H7 (cell line): ENCODE results near the gene FLT4. TPM values are rescaled to one million over a fixed set of nuclear protein-coding genes. Genes with fewer than 3 reads are reported as not detected.
A peak's percentile ranks its signal among the peaks of the same experiment; 100 is the strongest.

Experiments
- DNase-seq: peaks from one replicate; pipeline ENCODE4 v3.0.0; 2012
- H3K27me3 ChIP-seq: 2 replicates; pipeline ENCODE4 v1.6.0; 2011; ENCODE audit warnings: mild to moderate bottlenecking, low read length; ENCODE audit not compliant: control insufficient read depth, insufficient read depth
- H3K36me3 ChIP-seq: replicated peaks from 2 replicates; pipeline ENCODE4 v1.5.1; 2011; ENCODE audit warnings: low read length; ENCODE audit not compliant: control insufficient read depth, insufficient read depth
- H3K4me3 ChIP-seq: 2 replicates; pipeline ENCODE4 v1.5.1; 2011; ENCODE audit warnings: low read depth, mild to moderate bottlenecking, control low read depth, low read length, moderate library complexity; ENCODE audit not compliant: insufficient read depth
- total RNA-seq: library from RNA; depleted of rRNA; stranded (reverse); fragments of >200 nt; shearing (Covaris generic); gene quantifications from 2 replicates; pipeline ENCODE4 v1.2.3, GENCODE V29; 2014

FLT4 gene
- total RNA-seq, 1 experiment from 2014 or later: 13.8 TPM

DNA sequence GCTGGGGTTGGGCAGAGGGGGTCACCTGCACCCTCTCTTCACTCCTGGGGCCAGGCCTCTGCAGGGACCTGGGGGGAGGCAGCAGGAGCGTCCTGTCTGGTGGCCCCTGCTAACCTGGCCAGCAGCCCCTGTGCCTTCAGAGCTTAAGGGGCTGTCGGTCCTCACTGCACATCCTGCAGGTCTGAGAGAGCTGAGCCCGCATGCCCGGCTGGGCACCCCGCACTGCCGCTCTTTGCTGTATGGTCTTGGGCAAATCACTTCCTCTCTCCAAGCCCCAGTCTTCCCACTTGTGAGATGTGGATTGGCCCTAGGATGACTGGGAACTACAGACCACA, 7.9 kb downstream of the FLT4 start:
- Histone ChIP-seq H3K4me3 (no peak overlapping the region), H3K27me3 (no peaks in the 10 kb centered on the region), H3K36me3 (no peaks in the 10 kb centered on the region)
- DNase-seq: peak; percentile 45

DNA sequence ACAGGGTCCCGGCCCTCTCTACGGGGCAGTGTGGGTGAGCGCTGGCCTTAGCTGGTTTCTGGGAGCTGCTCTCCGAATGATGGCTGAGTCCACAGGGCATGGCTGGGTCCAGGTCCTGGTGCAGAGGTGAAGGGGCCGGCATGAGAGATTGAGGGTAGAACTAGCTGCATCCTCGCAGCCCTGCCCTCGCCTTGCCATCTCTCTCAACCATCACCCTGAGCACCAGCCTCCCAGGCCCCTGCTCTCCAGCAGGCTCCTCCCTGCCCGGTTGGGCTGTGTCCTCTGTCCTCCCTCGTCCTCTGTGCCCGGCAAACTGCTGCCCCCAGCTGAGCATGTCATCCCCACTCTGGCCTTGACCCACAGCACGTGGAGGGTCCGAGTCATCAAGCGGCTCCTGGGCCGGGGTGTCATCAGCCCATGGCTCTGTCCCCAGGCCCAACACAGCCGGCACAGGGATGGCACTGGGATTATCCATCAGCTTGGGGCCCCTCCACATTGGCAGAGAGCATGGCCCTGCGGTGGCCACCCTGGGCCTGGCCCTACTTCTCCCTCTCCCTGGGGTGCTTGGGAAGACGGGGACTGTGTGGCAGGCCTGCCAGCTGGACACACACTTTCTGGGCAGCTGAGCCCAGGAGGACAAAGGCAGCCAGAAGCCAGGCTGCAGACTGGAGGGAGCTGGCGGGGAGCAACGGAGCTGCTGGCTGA, 8.4 kb downstream of the FLT4 start:
- Histone ChIP-seq H3K36me3 (no peaks in the 10 kb centered on the region), H3K4me3 (no peak overlapping the region), H3K27me3 (no peaks in the 10 kb centered on the region)
- peak; percentile 57 for DNase-seq

DNA sequence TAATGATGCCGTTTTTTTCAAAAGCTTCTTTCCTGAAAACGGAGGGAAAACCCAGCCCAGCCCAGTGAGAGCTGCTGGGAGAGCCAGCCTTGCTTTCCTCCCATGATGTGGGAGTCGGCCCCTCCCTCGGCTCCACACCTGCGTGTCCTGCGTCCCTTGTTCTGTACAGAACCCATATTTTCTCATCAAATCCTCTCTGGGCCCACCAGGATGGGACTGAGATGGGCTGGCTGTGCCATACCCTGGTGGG, 8.9 kb downstream of the FLT4 start:
- no peak overlapping the region for H3K4me3 ChIP-seq
- DNase-seq: peak; percentile 63

DNA sequence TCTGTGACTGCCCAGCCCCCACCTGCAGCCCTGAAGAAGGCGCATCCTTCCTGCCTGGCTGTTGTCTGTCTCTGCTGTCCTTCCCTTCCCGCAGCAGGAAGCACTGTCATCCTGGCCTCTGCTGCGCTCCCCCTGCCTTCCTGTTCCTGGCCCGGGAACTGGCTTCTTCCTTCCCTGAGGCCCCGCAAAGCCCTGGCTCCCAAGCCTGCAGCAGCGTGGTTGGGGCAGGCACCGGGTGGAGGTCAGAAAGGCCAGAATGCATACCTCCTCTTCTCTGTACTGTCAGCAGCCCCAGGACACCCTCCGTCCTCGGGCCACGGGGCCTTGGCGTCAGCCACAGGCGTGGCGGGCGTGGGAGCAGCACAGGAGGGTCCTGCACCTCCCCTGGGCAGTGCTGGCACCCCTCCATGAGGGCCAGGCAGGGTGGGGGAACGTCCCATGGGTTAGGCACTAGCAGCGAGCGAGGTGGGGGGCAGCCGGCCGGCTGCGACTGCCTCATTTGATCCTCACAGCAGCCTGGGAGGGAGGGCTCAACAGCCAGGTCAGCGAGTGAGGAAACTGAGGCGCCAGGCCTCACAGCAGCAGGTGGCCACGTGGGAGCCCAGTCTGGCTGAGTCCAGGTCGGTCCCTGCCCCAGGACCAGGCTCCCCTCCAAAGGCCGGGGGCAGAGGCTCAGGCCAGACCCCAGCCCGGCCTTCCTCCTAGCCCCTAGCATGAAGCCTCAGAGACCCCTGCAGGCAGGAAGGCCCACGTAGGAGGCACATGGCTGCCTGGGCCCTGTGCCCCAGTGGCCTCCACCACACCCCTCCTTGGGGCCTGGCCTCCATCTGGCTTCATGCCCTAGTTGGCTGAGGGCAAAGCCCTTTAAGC, 9.4 kb downstream of the FLT4 start:
- Histone ChIP-seq H3K4me3 (no peak overlapping the region), H3K36me3 (no peaks in the 10 kb centered on the region), H3K27me3 (no peaks in the 10 kb centered on the region)
- peak; percentile 65 for DNase-seq

More for the DNA sequence above, 8.9 kb downstream of the FLT4 start:
- Histone ChIP-seq H3K27me3 (no peaks in the 10 kb centered on the region), H3K36me3 (no peaks in the 10 kb centered on the region)

DNA sequence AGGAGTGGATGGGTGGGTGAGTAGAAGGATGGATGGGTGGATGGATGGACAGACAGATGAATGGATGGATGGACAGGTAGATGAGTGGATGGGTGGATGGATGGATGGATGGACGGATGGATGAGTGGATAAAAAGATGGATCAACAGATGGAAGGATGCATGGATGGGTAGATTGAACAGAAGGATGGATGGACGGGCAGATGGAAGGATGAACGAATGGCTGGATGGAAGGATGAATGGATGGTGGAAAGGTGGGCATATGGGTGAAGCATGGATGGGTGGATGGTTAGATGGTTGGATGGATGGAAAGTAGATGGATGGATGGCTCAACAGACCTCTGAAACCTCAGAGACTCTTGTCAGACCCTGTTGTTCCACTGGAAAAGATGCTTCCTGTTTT, 10.1 kb downstream of the FLT4 start:
- no peaks in the 10 kb centered on the region for H3K36me3 ChIP-seq
- DNase-seq: no peak

DNA sequence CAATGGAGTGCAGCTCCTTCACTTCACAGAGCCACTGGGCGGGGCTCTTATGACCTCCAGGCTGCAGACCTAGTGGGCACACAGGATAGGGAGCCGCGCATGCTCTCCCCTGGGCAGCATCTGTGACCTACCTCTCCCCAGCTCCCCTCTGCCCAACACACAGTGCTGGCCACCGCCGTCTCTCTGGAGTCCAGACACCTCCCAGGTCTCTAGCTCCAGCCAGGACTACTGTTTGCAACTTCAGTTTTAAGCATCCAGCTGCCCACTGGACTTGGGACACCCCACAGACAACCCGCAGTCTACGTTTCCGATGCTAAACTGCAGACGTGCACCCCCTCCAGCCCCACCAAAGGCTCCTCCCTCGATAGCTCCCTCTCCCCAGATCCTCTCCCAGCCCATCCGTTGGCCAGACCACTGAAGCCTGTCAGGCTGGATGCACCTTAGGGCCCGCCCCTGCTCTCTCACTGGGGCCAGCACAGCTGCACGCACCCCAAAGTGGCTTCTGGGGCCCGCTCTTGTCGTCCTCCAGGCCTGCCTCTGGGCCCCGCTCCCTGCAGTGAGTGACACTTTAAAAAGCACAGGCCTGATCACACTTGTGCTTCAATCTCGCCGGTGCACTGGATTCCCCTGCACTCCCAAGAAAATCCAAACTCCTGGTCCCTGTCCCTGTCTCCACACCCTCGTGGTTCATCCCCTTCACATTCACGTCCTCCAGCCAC, 11.3 kb downstream of the FLT4 start:
- Histone ChIP-seq H3K27me3 (no peaks in the 10 kb centered on the region), H3K36me3 (no peaks in the 10 kb centered on the region), H3K4me3 (no peak overlapping the region)
- peak; percentile 61 for DNase-seq

More for the DNA sequence above, 10.1 kb downstream of the FLT4 start:
- no peaks in the 10 kb centered on the region for H3K27me3 ChIP-seq
- H3K4me3 ChIP-seq: no peak overlapping the region

DNA sequence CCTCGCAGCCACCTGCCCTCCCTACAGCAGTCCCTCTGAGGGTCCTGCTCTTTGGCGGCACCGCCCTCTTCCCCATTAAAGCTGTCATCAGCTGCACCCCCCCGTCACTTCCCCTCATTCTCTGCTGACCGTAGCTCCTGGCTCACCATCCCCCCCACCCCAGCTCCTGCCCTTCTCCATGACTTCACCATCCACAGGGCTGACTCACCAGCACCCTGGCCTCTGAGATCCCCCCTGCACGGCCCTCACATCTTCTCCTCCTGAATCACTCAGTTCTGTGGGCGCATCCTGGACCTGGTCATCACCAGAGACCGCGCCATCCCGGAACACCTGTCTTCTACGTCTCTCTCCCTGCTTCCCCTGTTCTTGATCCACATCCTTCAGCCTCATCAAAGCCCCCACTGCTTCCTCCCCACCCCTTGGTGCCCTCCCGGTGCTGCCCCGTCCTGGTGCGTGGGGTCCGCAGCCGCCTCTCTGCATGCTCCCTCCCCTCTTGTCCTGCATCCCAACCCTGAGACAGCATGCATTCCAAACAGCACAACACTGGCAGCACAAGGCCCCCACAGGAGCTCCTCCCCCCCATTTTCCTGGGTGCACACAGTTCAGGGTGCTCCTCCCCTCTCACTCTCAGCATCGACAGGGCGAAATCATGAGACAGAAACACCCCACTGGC, 12.9 kb downstream of the FLT4 start:
- no peaks in the 10 kb centered on the region for H3K36me3 ChIP-seq
- no peak overlapping the region for H3K4me3 ChIP-seq
- H3K27me3 ChIP-seq: no peaks in the 10 kb centered on the region
- DNase-seq: no peak

DNA sequence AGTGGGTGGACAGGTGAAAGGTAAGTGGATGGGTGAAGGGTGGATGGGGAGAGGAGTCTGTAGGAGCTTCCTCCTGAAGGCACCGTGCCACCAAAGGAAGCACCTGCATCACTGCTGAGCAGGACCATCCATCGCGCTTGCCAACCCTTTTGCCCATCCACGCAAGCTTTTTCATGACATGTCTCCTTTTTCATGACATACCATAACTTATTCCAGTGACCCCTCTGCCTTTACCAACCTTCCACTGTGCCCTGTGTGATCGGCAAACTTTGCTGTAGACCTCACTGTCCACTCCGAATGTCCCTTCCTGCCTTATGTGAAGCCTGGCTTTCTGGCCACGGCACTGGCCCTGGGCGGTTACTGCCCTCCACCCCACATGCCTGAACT, 13.4 kb downstream of the FLT4 start:
- Histone ChIP-seq H3K36me3 (no peaks in the 10 kb centered on the region), H3K4me3 (no peak overlapping the region), H3K27me3 (no peaks in the 10 kb centered on the region)
- no peak for DNase-seq

DNA sequence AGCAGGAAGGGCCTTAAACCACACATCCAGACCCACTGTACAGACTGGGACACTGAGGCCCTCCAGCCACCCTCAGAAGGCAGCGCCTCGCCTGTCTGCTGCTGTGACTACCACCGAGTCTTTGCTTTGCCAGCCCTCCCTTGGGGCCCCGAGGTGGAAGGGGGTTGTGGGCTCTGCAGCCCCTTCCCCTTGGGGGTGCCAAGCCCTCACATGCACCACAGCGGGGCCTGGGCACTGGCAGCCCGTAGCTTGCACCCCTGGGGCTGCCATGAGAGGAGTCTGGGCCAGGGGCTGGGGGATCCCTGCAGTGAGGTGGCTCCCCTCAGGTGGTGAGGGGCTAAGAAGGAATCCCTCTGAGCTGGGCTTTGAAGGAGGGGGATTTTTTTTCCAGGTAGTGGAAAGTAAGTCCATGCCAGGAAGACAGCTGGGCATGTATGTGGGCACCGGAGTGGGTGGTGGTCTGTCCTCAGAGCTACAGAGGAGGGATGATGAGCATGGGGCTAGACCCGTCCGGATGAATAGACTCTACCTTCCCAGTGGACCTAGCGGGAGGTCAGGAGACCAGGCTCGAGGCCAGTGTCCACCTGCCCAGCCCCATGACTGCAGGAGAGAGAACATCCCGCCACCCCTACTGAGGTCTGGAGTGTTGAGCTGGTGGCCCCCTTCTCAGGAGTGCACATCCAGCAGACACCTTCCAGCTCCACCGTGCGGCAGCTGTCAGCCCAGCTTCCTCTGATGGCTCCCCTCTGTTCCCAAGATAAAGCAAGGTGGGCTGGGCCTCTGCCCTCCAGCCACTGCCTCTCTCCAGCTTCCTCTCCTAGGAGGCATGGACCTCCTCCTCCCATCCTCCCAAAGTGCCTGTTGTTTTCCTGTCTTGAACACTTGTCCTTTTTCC, 15.9 kb downstream of the FLT4 start:
- H3K27me3 ChIP-seq: no peaks in the 10 kb centered on the region
- no peaks in the 10 kb centered on the region for H3K36me3 ChIP-seq
- no peak for DNase-seq

DNA sequence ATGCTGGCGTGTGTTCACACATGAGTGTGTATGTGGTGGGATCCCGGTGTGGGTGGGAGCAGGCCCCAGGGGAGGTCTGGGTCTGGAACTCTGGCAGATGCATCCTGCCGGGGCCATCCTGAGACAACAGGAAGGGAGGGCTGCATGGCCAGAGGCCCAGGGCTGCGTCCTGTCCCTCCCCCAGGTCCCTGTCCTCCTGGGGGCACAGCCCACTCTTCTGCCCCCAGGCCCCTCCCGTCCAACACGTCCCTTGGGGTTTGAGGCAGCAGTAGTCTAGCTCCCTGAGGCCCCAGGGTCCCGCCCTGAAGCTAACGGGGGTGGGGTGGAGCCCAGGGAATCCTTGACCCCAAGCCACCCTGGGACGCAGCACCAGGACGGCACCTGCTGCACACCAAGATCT, 16.6 kb downstream of the FLT4 start:
- no peak for DNase-seq
- H3K36me3 ChIP-seq: no peaks in the 10 kb centered on the region
- no peaks in the 10 kb centered on the region for H3K27me3 ChIP-seq
- H3K4me3 ChIP-seq: no peak overlapping the region

More for the DNA sequence above, 15.9 kb downstream of the FLT4 start:
- H3K4me3 ChIP-seq: no peak overlapping the region

DNA sequence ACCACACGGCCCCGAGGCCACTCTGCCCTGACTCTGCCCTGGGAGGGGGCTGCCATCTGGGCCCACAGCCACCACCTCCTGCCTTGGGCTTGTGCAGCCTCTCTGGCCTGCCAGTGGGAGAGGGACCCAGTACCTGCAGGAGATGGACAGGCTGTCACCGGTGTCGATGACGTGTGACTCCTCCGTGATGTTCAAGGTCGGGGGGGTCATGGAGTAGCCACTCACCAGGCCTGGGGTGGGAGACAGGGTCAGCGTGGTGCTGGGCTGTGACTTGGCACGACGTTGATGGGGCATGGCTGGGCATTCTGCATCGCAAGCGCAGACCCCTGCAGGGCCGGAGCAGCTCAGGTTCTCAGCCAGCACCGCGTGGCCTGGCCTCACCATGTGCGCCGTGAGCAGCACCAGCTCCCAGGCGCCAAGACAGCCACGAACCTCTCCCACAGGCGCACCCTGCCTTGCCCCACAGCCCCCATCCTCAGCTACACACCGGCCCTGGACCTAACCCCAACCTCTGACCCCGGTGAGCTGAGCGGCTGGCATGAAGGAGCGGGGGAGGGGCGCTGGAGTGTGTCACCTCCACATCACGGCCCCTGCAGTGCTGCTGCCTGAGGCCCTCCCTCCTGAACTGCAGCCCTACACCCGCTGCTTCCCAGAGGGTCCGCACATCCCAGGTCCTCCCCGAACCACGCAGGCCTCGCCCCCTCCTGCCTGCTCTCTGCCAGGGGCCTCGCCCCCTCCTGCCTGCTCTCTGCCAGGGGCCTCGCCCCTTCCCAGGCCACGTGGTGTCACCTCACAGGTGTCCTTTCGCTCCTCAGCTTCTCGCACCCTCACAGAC, 17.6 kb downstream of the FLT4 start:
- no peak overlapping the region for H3K4me3 ChIP-seq
- no peaks in the 10 kb centered on the region for H3K27me3 ChIP-seq
- no peaks in the 10 kb centered on the region for H3K36me3 ChIP-seq
- DNase-seq: peak; percentile 83

DNA sequence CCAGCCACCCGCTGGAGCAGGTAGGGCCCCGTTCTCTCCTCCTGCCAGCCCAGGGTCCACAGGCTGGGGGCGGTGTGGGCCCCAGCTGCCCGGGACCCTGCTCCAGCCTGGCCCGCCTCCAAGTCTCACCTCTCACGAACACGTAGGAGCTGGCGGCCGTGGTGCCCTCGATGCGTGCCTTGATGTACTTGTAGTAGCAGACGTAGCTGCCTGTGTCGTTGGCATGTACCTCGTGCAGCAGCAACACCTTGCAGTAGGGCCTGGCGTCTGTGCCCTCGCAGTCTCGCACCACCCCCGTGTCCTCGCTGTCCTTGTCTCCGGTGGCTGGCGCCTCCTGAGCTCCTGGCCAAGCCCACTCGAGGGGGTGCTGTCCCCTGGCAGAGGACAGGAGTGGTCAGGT, 19.0 kb downstream of the FLT4 start:
- Histone ChIP-seq H3K36me3 (no peaks in the 10 kb centered on the region), H3K27me3 (no peaks in the 10 kb centered on the region), H3K4me3 (no peak overlapping the region)
- DNase-seq: no peak

DNA sequence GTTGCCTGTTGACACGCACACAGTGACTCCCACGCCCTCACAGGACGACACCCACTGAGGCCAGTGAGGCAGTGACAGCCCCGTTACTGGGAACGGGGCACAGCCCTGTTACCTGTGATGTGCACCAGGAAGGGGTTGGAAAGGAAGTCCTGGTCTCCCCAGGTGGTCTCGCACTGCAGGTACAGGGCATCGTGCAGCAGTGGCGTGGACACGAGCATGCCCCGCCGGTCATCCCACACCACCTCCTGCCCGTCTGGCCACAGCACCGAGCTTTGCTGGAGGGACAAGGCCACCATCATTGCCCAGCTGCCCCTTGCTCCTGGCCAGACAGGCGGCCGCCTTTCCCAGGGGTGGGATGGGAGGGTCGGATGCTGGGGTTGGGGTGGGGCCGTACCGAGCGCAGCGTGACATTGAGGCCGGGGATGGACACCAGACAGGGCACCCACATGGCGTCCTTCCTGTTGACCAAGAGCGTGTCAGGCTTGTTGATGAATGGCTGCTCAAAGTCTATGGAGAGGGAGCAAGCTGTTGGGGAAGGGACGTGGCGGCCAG, 19.5 kb downstream of the FLT4 start:
- H3K4me3 ChIP-seq: no peak overlapping the region
- no peak for DNase-seq

More for the DNA sequence above, 19.5 kb downstream of the FLT4 start:
- Histone ChIP-seq H3K36me3 (no peaks in the 10 kb centered on the region), H3K27me3 (no peaks in the 10 kb centered on the region)
